Gastroesophageal sphincter (tissue), 4 donors: ENCODE measurements around the gene FMNL1. TPM values are rescaled to one million over a fixed set of nuclear protein-coding genes. Genes with fewer than 3 reads are reported as not detected.
"Not testable (repeated sequence)": the region's sequence is repeated elsewhere in the genome, so short reads cannot be mapped to it uniquely, and the experiment has no call there.

Experiments
- ATAC-seq: fragments of 150-250 bp; one replicate; pipeline ENCODE4 v1.9.1; 2016; ENCODE audit warnings: mild to moderate bottlenecking, moderate library complexity
- H3K27ac ChIP-seq, 4 donors: fragments of 200-600 bp; sonication (generic) in 3 of 4; 1 replicate in 3 of 4; 2 replicates in 1 of 4; pipeline ENCODE4 v1.5.1; 2016 to 2019
- H3K27me3 ChIP-seq: fragments of 200-600 bp; sonication (generic); one replicate; pipeline ENCODE4 v1.5.1; 2019
- H3K36me3 ChIP-seq, 2 donors: fragments of 200-600 bp; sonication (generic); one replicate each; pipeline ENCODE4 v1.5.1; 2019; ENCODE audit warnings: control low read depth in 1 of 2
- H3K4me1 ChIP-seq, 3 donors: fragments of 200-600 bp; sonication (generic); 1 replicate in 2 of 3; 2 replicates in 1 of 3; pipeline ENCODE4 v1.5.1; 2016 to 2019; ENCODE audit warnings: control low read depth in 2 of 3
- H3K4me3 ChIP-seq, 2 donors: fragments of 200-600 bp; sonication (generic); one replicate each; pipeline ENCODE4 v1.5.1; 2019; ENCODE audit warnings: mild to moderate bottlenecking in 1 of 2, moderate library complexity in 1 of 2
- H3K9me3 ChIP-seq, 3 donors: fragments of 200-600 bp; sonication (generic); one replicate each; pipeline ENCODE4 v1.5.1; 2017 to 2019; ENCODE audit warnings: control low read depth in 2 of 3
- CTCF ChIP-seq, 4 experiments: fragments of 200-600 bp in 2 of 4; fragments of 450-650 bp in 2 of 4; sonication (generic) in 1 of 4; IDR thresholded peaks; one replicate each; pipeline ENCODE4 v1.5.1; 2017 to 2019; ENCODE audit warnings: antibody characterized with exemption in 4 of 4, mild to moderate bottlenecking in 2 of 4, moderate library complexity in 2 of 4
- EP300 ChIP-seq: sonication (generic); formaldehyde crosslinking; IDR thresholded peaks from one replicate; pipeline ENCODE4 v1.6.1; 2017; ENCODE audit warnings: antibody characterized with exemption, mild to moderate bottlenecking
- POLR2A ChIP-seq, 2 donors: fragments of 450-650 bp; IDR thresholded peaks; one replicate each; pipeline ENCODE4 v1.6.1; 2017; ENCODE audit warnings: antibody characterized with exemption in 2 of 2, mild to moderate bottlenecking in 2 of 2, moderate library complexity in 1 of 2
- POLR2AphosphoS5 ChIP-seq: sonication (generic); formaldehyde crosslinking; IDR thresholded peaks from one replicate; pipeline ENCODE4 v1.6.1; 2017; ENCODE audit warnings: antibody characterized with exemption
- WGBS, 2 donors: methylation state at CpG; one replicate each; pipeline ENCODE4 v1.1.5; 2018; ENCODE audit warnings: low coverage in 1 of 2; 5-methylcytosine and 5-hydroxymethylcytosine counted together
- total RNA-seq, 4 donors: library from RNA; depleted of rRNA; stranded (reverse); fragments of >200 nt; gene quantifications; one replicate each; pipeline ENCODE4 v1.1.0, GENCODE V29; 2016

Gene FMNL1
- total RNA-seq, 4 donors from 2014 or later, result 12.0 to 21.9 (median 14.9) TPM

DNA sequence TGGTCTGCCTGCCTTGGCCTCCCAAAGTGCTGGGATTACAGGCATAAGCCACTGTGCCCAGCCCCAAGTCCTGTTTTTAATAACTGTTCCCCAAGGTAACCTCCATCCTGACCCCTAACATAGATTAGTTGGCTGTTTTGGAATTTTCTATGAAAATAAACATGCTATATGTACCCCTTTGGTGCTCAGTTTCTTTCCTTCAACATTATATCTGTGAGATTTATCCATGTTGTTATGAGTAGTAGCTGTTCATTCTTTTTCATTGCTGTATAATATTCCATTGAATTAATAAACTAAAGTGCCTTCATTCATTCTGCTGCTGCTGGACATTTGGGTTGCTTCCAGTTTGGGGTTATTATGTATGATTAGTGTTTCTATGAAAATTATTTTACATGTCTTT, 26.3 kb upstream of the FMNL1 start:
- H3K27me3 ChIP-seq, result no peaks in the 10 kb centered on the region
- H3K9me3 ChIP-seq, result no peaks in the 10 kb centered on the region
- TF ChIP-seq CTCF (IDR thresholded peaks at IDR 0.05), result no peak
- TF ChIP-seq EP300, result no peak
- TF ChIP-seq POLR2A (IDR thresholded peaks at IDR 0.05), result no peak
- no peak for TF ChIP-seq POLR2AphosphoS5
- H3K4me1 ChIP-seq, result peaks cover 0 to 16% (median 9%) of the 10 kb centered on the region in 3 donors
- H3K36me3 ChIP-seq, result no peaks in the 10 kb centered on the region
- H3K4me3 ChIP-seq, result no peak overlapping the region
- H3K27ac ChIP-seq, result no peak overlapping the region
- ATAC-seq, result no peak

DNA sequence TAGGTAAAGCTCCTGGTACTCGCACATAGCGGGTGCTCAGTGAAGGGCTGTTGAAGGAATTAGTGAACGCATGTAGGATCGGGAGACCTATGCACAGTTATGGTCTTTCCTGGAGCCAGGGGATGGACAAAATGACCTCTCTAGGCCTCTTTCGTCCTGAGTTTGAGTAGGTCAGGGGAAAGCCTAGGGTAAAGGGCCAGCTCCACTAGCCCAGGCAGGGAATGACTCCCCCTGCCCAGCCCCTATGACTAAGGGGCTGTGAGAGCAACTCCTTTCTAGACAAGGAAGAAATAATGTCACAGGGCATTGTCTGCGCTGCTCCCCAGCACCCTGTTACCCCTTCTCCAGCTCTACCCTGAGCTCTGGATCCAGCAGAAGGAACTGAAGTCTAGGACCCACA, 24.6 kb upstream of the FMNL1 start:
- WGBS, 2 donors, result 33 to 70% methylated on average over 2 to 3 of the region's 6 CpGs
- TF ChIP-seq POLR2A (IDR thresholded peaks at IDR 0.05) (no peak), EP300 (no peak), POLR2AphosphoS5 (no peak), CTCF (IDR thresholded peaks at IDR 0.05) (no peak)
- Histone ChIP-seq H3K27ac (peak overlapping the region in 2 of 4 donors; percentile 72 to 74), H3K4me3 (no peak overlapping the region), H3K9me3 (no peaks in the 10 kb centered on the region), H3K36me3 (no peaks in the 10 kb centered on the region), H3K4me1 (peaks cover 0 to 16% (median 9%) of the 10 kb centered on the region in 3 donors), H3K27me3 (no peaks in the 10 kb centered on the region)
- ATAC-seq, result no peak

GRCh38 chr17:45197555-45198334, 23.9 kb upstream of the FMNL1 start:
- TF ChIP-seq POLR2A (IDR thresholded peaks at IDR 0.05), result no peak
- TF ChIP-seq EP300, result no peak
- peak; percentile 70 for TF ChIP-seq POLR2AphosphoS5
- TF ChIP-seq CTCF (IDR thresholded peaks at IDR 0.05), result peak; percentile 97 to 100 (median 99)
- Histone ChIP-seq H3K36me3 (no peaks in the 10 kb centered on the region), H3K9me3 (no peaks in the 10 kb centered on the region), H3K27me3 (no peaks in the 10 kb centered on the region), H3K4me1 (peaks cover 0 to 16% (median 9%) of the 10 kb centered on the region in 3 donors), H3K4me3 (peak overlapping the region in 1 of 2 donors; percentile 9), H3K27ac (peak overlapping the region in 3 of 4 donors; percentile 69 to 74 (median 72))
- 0 to 13% methylated on average over 2 to 4 of the region's 16 CpGs for WGBS, 2 donors
- peak; percentile 94 for ATAC-seq

DNA sequence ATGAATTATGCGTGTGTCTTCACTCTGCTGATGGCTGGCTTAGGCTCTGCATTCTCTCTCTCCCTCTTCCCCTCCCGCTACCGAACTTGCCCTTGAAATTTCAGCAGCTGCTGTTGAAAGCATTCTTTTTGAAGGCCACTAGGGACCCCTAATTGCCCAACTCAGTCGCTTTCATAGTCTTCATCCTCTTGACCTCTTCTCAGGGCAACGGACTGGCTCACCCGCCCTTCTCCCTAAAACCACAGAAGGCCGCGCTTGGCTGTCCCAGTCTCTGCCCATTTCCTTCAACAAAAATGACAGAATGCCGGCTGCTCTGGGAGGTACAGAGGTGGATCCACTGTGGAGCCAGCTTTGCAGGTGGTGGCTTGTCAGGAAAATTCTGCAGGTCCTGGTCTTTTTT, 21.0 kb upstream of the FMNL1 start:
- ATAC-seq, result peak; percentile 50
- WGBS, 2 donors, result 57 to 62% methylated on average over 7 to 9 of the region's 9 CpGs
- TF ChIP-seq EP300 (no peak), CTCF (IDR thresholded peaks at IDR 0.05) (no peak), POLR2A (IDR thresholded peaks at IDR 0.05) (no peak), POLR2AphosphoS5 (no peak)
- Histone ChIP-seq H3K27ac (peak overlapping the region in 1 of 4 donors; percentile 59), H3K9me3 (no peaks in the 10 kb centered on the region), H3K4me1 (peaks cover 0 to 16% (median 9%) of the 10 kb centered on the region in 3 donors), H3K36me3 (no peaks in the 10 kb centered on the region), H3K27me3 (no peaks in the 10 kb centered on the region), H3K4me3 (no peak overlapping the region)

- Histone ChIP-seq H3K27me3 (no peaks in the 10 kb centered on the region), H3K27ac (peak overlapping the region in 3 of 4 donors; percentile 49 to 76 (median 59)), H3K9me3 (no peaks in the 10 kb centered on the region), H3K36me3 (no peaks in the 10 kb centered on the region), H3K4me3 (no peak overlapping the region), H3K4me1 (peaks cover 0 to 16% (median 9%) of the 10 kb centered on the region in 3 donors)
- WGBS, 2 donors, result no CpG with 5 or more reads among the region's 4 CpGs
- ATAC-seq, result no peak
- TF ChIP-seq POLR2AphosphoS5 (no peak), EP300 (no peak), CTCF (IDR thresholded peaks at IDR 0.05) (no peak), POLR2A (IDR thresholded peaks at IDR 0.05) (no peak)
These were observed 20.2 kb upstream of the FMNL1 start for GRCh38 chr17:45201457-45201856.

DNA sequence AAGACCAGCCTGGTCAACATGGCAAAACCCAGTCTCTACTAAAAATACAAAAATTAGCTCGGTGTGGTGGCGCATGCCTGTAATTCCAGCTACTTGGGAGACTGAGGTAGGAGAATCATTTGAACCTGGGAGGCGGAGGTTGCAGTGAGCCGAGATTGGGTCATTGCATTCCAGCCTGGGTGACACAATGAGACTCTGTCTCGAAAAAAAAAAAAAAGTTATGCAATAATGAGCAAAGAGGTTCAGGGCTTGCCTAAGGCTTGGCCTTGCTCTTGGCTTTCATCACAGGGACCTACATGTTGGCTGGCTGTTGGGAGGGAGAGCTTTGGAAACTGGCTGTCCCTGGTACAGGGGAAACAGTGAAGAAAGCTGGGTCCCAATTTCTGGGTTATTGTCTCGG, 19.8 kb upstream of the FMNL1 start:
- 92 to 100% methylated on average over 1 to 2 of the region's 6 CpGs for WGBS, 2 donors
- H3K9me3 ChIP-seq, H3K27me3 ChIP-seq, H3K36me3 ChIP-seq, H3K4me3 ChIP-seq: not testable (repeated sequence)
- Histone ChIP-seq H3K4me1 (peaks cover 0 to 16% (median 9%) of the 10 kb centered on the region in 3 donors), H3K27ac (peak overlapping the region in 3 of 4 donors; percentile 49 to 76 (median 59))
- ATAC-seq, result peak; percentile 71
